IMR-90 (cell line): ENCODE measurements around the gene GPR45.

ENCODE experiments used
- BHLHE40 ChIP-seq: fragments of 150-350 bp; IDR thresholded peaks from 2 replicates; pipeline ENCODE4 v1.6.1; 2016; ENCODE audit warnings: mild to moderate bottlenecking, low read depth, low read length
- MXI1 ChIP-seq: IDR thresholded peaks from 2 replicates; pipeline ENCODE4 v1.6.1; 2012; ENCODE audit warnings: low read depth, mild to moderate bottlenecking, low read length, moderate library complexity, borderline replicate concordance
- TF ChIP-seq, protein P1 (sequence below): fragments of 150-350 bp; IDR thresholded peaks from 2 replicates; pipeline ENCODE4 v1.6.1; 2016; ENCODE audit warnings: low read depth, mild to moderate bottlenecking, low read length, moderate library complexity, borderline replicate concordance
- TF ChIP-seq, protein P2 (sequence below): conservative IDR thresholded peaks from 2 replicates; pipeline ENCODE4 v1.5.1; 2012; ENCODE audit warnings: mild to moderate bottlenecking, low read depth, low read length, improper control_type of control experiment

DNA sequence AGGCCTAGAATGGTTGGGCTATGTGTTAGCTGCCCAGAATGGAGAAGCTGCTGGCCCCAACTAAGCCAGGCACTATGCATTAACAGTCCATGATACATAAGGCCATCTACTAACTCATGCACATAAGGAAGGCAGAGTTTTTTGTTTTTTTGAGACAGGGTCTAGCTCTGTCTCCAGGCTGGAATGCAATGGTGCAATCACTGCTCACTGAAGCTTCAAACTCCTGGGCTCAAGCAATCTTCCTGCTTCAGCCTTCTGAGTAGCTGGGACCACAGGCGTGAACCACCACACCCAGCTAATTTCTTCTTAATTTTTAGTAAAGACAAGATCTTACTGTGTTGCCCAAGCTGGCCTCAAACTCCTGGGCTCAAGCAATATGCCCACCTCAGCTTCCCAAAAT lies 37.6 kb downstream of the GPR45 start:
- TF ChIP-seq MXI1 (no peak), BHLHE40 (no peak)
- TF ChIP-seq, protein P1, sequence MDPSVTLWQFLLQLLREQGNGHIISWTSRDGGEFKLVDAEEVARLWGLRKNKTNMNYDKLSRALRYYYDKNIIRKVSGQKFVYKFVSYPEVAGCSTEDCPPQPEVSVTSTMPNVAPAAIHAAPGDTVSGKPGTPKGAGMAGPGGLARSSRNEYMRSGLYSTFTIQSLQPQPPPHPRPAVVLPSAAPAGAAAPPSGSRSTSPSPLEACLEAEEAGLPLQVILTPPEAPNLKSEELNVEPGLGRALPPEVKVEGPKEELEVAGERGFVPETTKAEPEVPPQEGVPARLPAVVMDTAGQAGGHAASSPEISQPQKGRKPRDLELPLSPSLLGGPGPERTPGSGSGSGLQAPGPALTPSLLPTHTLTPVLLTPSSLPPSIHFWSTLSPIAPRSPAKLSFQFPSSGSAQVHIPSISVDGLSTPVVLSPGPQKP, result no peak
- TF ChIP-seq, protein P2, sequence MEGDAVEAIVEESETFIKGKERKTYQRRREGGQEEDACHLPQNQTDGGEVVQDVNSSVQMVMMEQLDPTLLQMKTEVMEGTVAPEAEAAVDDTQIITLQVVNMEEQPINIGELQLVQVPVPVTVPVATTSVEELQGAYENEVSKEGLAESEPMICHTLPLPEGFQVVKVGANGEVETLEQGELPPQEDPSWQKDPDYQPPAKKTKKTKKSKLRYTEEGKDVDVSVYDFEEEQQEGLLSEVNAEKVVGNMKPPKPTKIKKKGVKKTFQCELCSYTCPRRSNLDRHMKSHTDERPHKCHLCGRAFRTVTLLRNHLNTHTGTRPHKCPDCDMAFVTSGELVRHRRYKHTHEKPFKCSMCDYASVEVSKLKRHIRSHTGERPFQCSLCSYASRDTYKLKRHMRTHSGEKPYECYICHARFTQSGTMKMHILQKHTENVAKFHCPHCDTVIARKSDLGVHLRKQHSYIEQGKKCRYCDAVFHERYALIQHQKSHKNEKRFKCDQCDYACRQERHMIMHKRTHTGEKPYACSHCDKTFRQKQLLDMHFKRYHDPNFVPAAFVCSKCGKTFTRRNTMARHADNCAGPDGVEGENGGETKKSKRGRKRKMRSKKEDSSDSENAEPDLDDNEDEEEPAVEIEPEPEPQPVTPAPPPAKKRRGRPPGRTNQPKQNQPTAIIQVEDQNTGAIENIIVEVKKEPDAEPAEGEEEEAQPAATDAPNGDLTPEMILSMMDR, result no peak
